SU-DHL-6 (cell line): Measurements from ENCODE around the gene RYK.

Experiments used
- H2AFZ ChIP-seq: fragments of 200-600 bp; sonication (generic); 2 replicates; pipeline ENCODE4 v1.6.1; 2014; ENCODE audit warnings: low read depth, mild to moderate bottlenecking, moderate library complexity, mixed read lengths, antibody characterized with exemption, low read length; ENCODE audit not compliant: severe bottlenecking
- H3F3A ChIP-seq: fragments of 200-600 bp; shearing (Covaris generic); 2 replicates; pipeline ENCODE4 v1.6.0; 2016; ENCODE audit warnings: antibody characterized with exemption, mild to moderate bottlenecking; ENCODE audit not compliant: insufficient read depth
- H3K27ac ChIP-seq: fragments of 200-600 bp; sonication (generic); 2 replicates; pipeline ENCODE4 v1.5.1; 2016; ENCODE audit warnings: low read depth, mild to moderate bottlenecking, low read length, moderate library complexity, mixed read lengths
- H3K27me3 ChIP-seq: fragments of 200-600 bp; sonication (generic), shearing (Covaris generic); 2 replicates; pipeline ENCODE4 v1.6.0; 2014; ENCODE audit warnings: mild to moderate bottlenecking, low read length
- H3K36me3 ChIP-seq: fragments of 200-600 bp; sonication (generic); 2 replicates; pipeline ENCODE4 v1.6.1; 2014; ENCODE audit warnings: mild to moderate bottlenecking, low read length, mixed read lengths
- H3K4me2 ChIP-seq: fragments of 300-600, 200-600 bp; shearing (Covaris generic), sonication (generic); 2 replicates; pipeline ENCODE4 v1.6.0; 2014; ENCODE audit warnings: low read length, low read depth, mild to moderate bottlenecking; ENCODE audit not compliant: poor library complexity, severe bottlenecking
- H3K4me3 ChIP-seq: fragments of 200-600 bp; sonication (generic); 2 replicates; pipeline ENCODE4 v1.5.1; 2014; ENCODE audit warnings: antibody characterized with exemption, low read length, mild to moderate bottlenecking, mixed read lengths; ENCODE audit not compliant: insufficient read depth, poor library complexity, severe bottlenecking
- H3K79me2 ChIP-seq: fragments of 200-600 bp; sonication (generic); 2 replicates; pipeline ENCODE4 v1.6.1; 2014; ENCODE audit warnings: mild to moderate bottlenecking, low read length, moderate library complexity; ENCODE audit not compliant: insufficient read depth
- H3K9ac ChIP-seq: fragments of 200-600 bp; sonication (generic); 2 replicates; pipeline ENCODE4 v1.7.0; 2014; ENCODE audit warnings: mild to moderate bottlenecking, low read length
- H3K9me2 ChIP-seq: fragments of 200-600 bp; sonication (generic); replicated peaks from 2 replicates; pipeline ENCODE4 v1.6.1; 2014; ENCODE audit warnings: low read length; ENCODE audit not compliant: insufficient read depth
- H3K9me3 ChIP-seq: fragments of 200-600 bp; sonication (generic); 2 replicates; pipeline ENCODE4 v1.6.1; 2014; ENCODE audit warnings: low read length, mixed read lengths; ENCODE audit not compliant: insufficient read depth
- H4K20me1 ChIP-seq: fragments of 200-600 bp; sonication (generic); 2 replicates; pipeline ENCODE4 v1.6.1; 2014; ENCODE audit warnings: low read depth, mild to moderate bottlenecking, antibody characterized with exemption, low read length, moderate library complexity, mixed read lengths
- EZH2phosphoT487 ChIP-seq: fragments of 200-600 bp; sonication (generic), shearing (Covaris generic); conservative IDR thresholded peaks from 2 replicates; pipeline ENCODE4 v1.6.1; 2018; ENCODE audit warnings: mild to moderate bottlenecking, antibody characterized with exemption, low read length, moderate library complexity, mixed read lengths
- TF ChIP-seq, protein P1 (sequence below): fragments of 200-600 bp; sonication (generic); IDR thresholded peaks from one replicate; pipeline ENCODE4 v1.5.1; 2017; ENCODE audit warnings: antibody characterized with exemption, mild to moderate bottlenecking, low read length, moderate library complexity; ENCODE audit not compliant: insufficient read depth, poor library complexity, severe bottlenecking

Gene RYK

DNA sequence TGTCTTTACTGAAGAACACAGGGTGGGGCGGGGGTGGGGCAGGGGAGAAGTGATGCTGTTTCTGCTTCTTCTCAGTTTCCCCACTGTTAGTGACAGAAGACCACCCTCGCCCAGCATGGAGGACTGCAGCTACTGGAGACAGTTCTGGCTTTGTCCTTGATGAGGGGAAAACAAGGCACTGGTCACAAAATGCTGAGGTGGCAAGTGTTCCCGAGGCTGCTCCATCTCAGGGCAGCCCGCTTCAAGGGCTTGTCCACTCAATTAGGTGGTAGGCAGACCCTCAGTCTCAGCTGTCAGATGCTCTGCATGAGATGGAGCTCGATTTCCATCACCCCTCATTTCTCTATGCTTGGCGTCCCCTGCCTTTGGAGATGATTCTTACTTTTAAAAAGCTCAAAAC, 33.8 kb upstream of the RYK start:
- no peak for TF ChIP-seq EZH2phosphoT487
- TF ChIP-seq, protein P1, sequence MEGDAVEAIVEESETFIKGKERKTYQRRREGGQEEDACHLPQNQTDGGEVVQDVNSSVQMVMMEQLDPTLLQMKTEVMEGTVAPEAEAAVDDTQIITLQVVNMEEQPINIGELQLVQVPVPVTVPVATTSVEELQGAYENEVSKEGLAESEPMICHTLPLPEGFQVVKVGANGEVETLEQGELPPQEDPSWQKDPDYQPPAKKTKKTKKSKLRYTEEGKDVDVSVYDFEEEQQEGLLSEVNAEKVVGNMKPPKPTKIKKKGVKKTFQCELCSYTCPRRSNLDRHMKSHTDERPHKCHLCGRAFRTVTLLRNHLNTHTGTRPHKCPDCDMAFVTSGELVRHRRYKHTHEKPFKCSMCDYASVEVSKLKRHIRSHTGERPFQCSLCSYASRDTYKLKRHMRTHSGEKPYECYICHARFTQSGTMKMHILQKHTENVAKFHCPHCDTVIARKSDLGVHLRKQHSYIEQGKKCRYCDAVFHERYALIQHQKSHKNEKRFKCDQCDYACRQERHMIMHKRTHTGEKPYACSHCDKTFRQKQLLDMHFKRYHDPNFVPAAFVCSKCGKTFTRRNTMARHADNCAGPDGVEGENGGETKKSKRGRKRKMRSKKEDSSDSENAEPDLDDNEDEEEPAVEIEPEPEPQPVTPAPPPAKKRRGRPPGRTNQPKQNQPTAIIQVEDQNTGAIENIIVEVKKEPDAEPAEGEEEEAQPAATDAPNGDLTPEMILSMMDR: no peak
- H3F3A ChIP-seq: no peaks in the 10 kb centered on the region
- no peak overlapping the region for H3K4me2 ChIP-seq
- H3K4me3 ChIP-seq: no peak overlapping the region
- no peaks in the 10 kb centered on the region for H3K9me3 ChIP-seq
- H3K9ac ChIP-seq: no peak overlapping the region
- no peak overlapping the region for H2AFZ ChIP-seq
- no peaks in the 10 kb centered on the region for H3K9me2 ChIP-seq
- no peaks in the 10 kb centered on the region for H3K36me3 ChIP-seq
- H3K79me2 ChIP-seq: no peaks in the 10 kb centered on the region
- no peaks in the 10 kb centered on the region for H4K20me1 ChIP-seq
- H3K27me3 ChIP-seq: no peaks in the 10 kb centered on the region
- no peak overlapping the region for H3K27ac ChIP-seq

DNA sequence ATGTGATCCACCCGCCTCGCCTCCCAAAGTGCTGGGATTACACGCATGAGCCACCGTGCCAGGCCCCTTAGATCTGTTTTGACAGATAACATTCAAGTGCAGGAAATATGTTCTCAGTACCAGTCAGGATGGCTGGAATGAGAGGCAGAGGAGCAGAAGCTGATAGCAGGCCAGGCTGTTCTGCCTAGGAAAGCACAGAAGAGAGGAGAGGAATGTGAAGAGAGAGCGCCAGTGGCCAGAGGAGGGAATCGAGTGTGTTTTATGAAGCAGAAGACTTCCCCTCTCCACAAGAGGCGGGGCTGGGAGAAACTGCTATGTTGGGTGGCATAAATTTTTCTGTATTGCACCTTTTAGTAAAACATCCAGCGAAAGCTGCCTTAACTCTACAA, 32.0 kb upstream of the RYK start:
- H3K27me3 ChIP-seq: no peaks in the 10 kb centered on the region
- H4K20me1 ChIP-seq: no peaks in the 10 kb centered on the region
- no peak overlapping the region for H2AFZ ChIP-seq
- no peaks in the 10 kb centered on the region for H3K9me3 ChIP-seq
- no peak overlapping the region for H3K27ac ChIP-seq
- no peak overlapping the region for H3K9ac ChIP-seq
- no peaks in the 10 kb centered on the region for H3K36me3 ChIP-seq
- H3K4me2 ChIP-seq: no peak overlapping the region
- TF ChIP-seq, protein P1: no peak
- TF ChIP-seq EZH2phosphoT487: no peak
- H3K4me3 ChIP-seq: no peak overlapping the region
- no peaks in the 10 kb centered on the region for H3F3A ChIP-seq
- H3K9me2 ChIP-seq: no peaks in the 10 kb centered on the region
- no peaks in the 10 kb centered on the region for H3K79me2 ChIP-seq

DNA sequence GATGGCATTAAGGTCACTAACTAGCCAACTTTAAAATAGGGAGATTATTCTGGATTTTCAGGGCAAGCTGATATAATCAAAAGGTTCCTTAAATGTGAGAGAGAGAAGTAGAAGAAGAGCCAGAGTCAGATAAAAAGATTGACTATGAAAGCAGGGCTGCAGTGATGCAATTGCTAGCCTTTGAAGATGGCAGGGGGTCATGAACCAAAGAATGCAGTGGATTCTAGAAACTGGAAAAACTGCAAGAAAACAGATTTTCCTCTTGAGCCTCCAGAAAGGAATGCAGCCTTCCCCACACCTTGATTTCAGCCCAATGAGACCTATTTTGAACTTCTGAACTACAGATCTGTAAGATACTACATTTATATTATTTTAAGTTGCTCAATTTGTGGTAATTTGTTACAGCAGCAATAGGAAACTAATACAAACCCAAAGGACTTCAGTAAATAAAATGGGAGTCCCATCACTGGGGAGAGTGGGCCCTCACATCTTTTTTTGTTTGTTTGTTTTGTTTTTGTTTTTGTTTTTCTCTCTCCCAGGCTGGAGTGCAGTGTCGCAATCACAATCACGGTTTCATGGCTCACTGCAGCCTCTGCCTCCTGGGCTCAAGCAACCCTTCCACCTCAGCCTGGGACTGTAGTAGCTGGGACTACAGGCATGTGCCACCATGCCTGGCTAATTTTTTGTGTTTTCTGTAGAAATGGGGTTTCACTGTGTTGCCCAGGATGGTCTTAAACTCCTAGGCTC, 31.4 kb upstream of the RYK start:
- H3K9me2 ChIP-seq: no peaks in the 10 kb centered on the region
- no peak overlapping the region for H3K27ac ChIP-seq
- H3K36me3 ChIP-seq: no peaks in the 10 kb centered on the region
- H2AFZ ChIP-seq: no peak overlapping the region
- TF ChIP-seq, protein P1: no peak
- TF ChIP-seq EZH2phosphoT487: no peak
- no peak overlapping the region for H3K9ac ChIP-seq
- no peak overlapping the region for H3K4me2 ChIP-seq
- no peaks in the 10 kb centered on the region for H3K79me2 ChIP-seq
- no peaks in the 10 kb centered on the region for H4K20me1 ChIP-seq
- H3K9me3 ChIP-seq: no peaks in the 10 kb centered on the region
- H3K4me3 ChIP-seq: no peak overlapping the region
- no peaks in the 10 kb centered on the region for H3F3A ChIP-seq
- H3K27me3 ChIP-seq: 0 out of 2 replicates have a peak, but pooled peaks cover 1% of the 10 kb centered on the region
